Hair follicular keratinocyte (primary cell): ENCODE measurements around the gene PTCD2. TPM values are rescaled to one million over a fixed set of nuclear protein-coding genes. Genes with fewer than 3 reads are reported as not detected.

Experiments
- total RNA-seq: library from RNA; depleted of rRNA; stranded (reverse); fragments of >200 nt; gene quantifications from 2 replicates; pipeline ENCODE4 v1.2.3, GENCODE V29; 2015

PTCD2 gene
- 6.7 and 13.0 TPM in 2 replicates for total RNA-seq

DNA sequence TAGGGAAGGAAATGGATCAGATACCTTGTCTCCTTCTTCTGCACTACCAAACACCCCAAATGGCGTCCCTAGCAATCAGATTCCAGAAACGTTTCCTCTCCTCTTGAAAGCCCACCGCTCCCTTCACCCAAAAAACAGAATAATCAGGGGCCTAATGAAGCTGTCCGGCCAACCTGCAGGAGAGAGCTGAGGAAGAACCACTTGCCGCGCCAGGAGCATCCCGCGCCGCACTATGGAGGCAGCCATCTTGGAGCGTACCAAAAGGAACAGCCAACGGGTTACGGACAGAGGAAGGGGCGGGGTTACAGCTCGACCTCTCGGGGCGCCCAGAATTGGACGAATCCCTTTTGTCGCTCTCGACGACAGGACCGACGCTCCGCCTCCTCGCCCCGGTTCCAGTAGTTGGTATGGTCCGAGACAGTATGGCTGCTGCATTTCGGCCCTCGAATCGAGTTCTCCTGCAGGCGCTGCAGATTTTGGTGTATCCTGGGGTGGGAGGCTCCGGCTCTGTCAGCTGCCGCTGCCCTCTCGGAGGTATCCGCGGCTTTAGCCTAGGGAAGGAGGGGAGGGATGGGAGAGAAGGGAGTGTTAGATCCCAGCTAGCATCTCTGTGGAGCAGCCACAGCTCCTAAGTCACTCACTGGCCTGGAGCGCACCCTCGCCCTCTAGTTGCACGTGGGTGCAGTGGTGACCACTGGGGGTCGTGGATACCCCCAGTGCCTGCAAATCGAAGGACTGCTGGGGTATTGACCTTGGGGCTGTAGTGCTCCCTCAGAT lies at the start of gene PTCD2, which contains the start of gene MRPS27:
Gene PTCD2 (plus strand): TSS at position 398 of the 777 bp plus-strand sequence. CDS start 10 bp downstream, at position 408.
Gene MRPS27 (minus strand): TSS at position 265 of the 777 bp plus-strand sequence. CDS start 19 bp downstream, at position 246.

Other genes with a start within 250 kb of the PTCD2 start
- 8.4 and 30.1 TPM in 2 replicates for gene MAP1B, start 212.9 kb upstream of the PTCD2 start, total RNA-seq
- gene MRPS27, start 133 bp upstream of the PTCD2 start, total RNA-seq = 72.7 and 105 TPM in 2 replicates
- not detected in 2 replicates for gene ZNF366, start 187.0 kb downstream of the PTCD2 start, total RNA-seq